CD14-positive monocyte (primary cell): ENCODE measurements around the gene IFNGR2. TPM values are rescaled to one million over a fixed set of nuclear protein-coding genes. Genes with fewer than 3 reads are reported as not detected.

Source experiments
- DNase-seq, 3 donors: peaks; one replicate each; pipeline ENCODE4 v3.0.0-alpha.2; 2011 to 2022
- H2AFZ ChIP-seq: 2 replicates; pipeline ENCODE4 v1.6.0; 2012; ENCODE audit warnings: mild to moderate bottlenecking, low read depth, low read length, inconsistent platforms; ENCODE audit not compliant: insufficient read depth, poor library complexity, severe bottlenecking
- H3K27ac ChIP-seq, 2 donors: 1 replicate in 1 of 2; 2 replicates in 1 of 2; pipeline ENCODE4 v1.5.1; 2012 to 2013; ENCODE audit warnings: low read length in 2 of 2, control low read depth in 1 of 2, inconsistent platforms in 1 of 2, low read depth in 1 of 2, mild to moderate bottlenecking in 1 of 2
- H3K27me3 ChIP-seq, 2 donors: one replicate each; pipeline versions ENCODE4 v1.6.0 to v1.6.1; 2011 to 2013; ENCODE audit warnings: low read length in 2 of 2; ENCODE audit not compliant: control insufficient read depth in 2 of 2, insufficient read depth in 2 of 2
- H3K36me3 ChIP-seq, 2 donors: replicated peaks in 1 of 2; 1 replicate in 1 of 2; 2 replicates in 1 of 2; pipeline versions ENCODE4 v1.5.1 to v1.6.1; 2012 to 2013; ENCODE audit warnings: low read length in 2 of 2, control low read depth in 1 of 2, inconsistent platforms in 1 of 2, mild to moderate bottlenecking in 1 of 2; ENCODE audit not compliant: insufficient read depth in 2 of 2, control insufficient read depth in 1 of 2
- H3K4me1 ChIP-seq, 2 donors: 1 replicate in 1 of 2; 2 replicates in 1 of 2; pipeline versions ENCODE4 v1.5.1 to v1.6.1; 2012 to 2013; ENCODE audit warnings: low read length in 2 of 2, control low read depth in 1 of 2, inconsistent platforms in 1 of 2, mild to moderate bottlenecking in 1 of 2, moderate library complexity in 1 of 2; ENCODE audit not compliant: insufficient read depth in 2 of 2, control insufficient read depth in 1 of 2
- H3K4me2 ChIP-seq: replicated peaks from 2 replicates; pipeline ENCODE3; 2012; ENCODE audit warnings: low read length, moderate library complexity, mild to moderate bottlenecking; ENCODE audit not compliant: poor library complexity, severe bottlenecking; ENCODE audit errors: extremely low read depth
- H3K4me3 ChIP-seq, 3 experiments: fragments of 200-600 bp in 1 of 3; sonication (generic) in 1 of 3; replicated peaks in 1 of 3; 1 replicate in 2 of 3; 2 replicates in 1 of 3; pipeline ENCODE4 v1.5.1; 2011 to 2013; ENCODE audit warnings: low read length in 3 of 3, mild to moderate bottlenecking in 3 of 3, control low read depth in 2 of 3, low read depth in 2 of 3, inconsistent platforms in 1 of 3, moderate library complexity in 1 of 3
- H3K79me2 ChIP-seq: 2 replicates; pipeline ENCODE4 v1.6.0; 2012; ENCODE audit warnings: mild to moderate bottlenecking, control low read depth, inconsistent platforms, low read length, moderate library complexity; ENCODE audit not compliant: insufficient read depth
- H3K9ac ChIP-seq: 2 replicates; pipeline ENCODE4 v1.6.0; 2017; ENCODE audit warnings: low read length, mild to moderate bottlenecking; ENCODE audit not compliant: insufficient read depth, poor library complexity, severe bottlenecking
- H3K9me3 ChIP-seq, 2 donors: replicated peaks in 1 of 2; 1 replicate in 1 of 2; 2 replicates in 1 of 2; pipeline versions ENCODE4 v1.5.1 to v1.6.1; 2012 to 2013; ENCODE audit warnings: low read length in 2 of 2, control low read depth in 1 of 2; ENCODE audit not compliant: control insufficient read depth in 1 of 2, insufficient read depth in 1 of 2
- H4K20me1 ChIP-seq: 2 replicates; pipeline ENCODE4 v1.6.0; 2012; ENCODE audit warnings: mild to moderate bottlenecking, low read length, control low read depth, moderate library complexity; ENCODE audit not compliant: insufficient read depth
- H3K27ac Mint-ChIP-seq, 7 donors: one replicate each; pipeline ENCODE4 v1.8.0; 2020; ENCODE audit warnings: mild to moderate bottlenecking in 7 of 7, mixed read lengths in 7 of 7, moderate library complexity in 6 of 7, inconsistent platforms in 2 of 7
- H3K27me3 Mint-ChIP-seq, 3 donors: one replicate each; pipeline ENCODE4 v1.8.0; 2021 to 2022; ENCODE audit warnings: low read depth in 3 of 3, mild to moderate bottlenecking in 3 of 3, mixed read lengths in 3 of 3, moderate library complexity in 3 of 3, inconsistent platforms in 1 of 3
- H3K36me3 Mint-ChIP-seq, 2 donors: one replicate each; pipeline ENCODE4 v1.8.0; 2020; ENCODE audit warnings: mixed read lengths in 2 of 2, inconsistent platforms in 1 of 2, mild to moderate bottlenecking in 1 of 2
- H3K4me1 Mint-ChIP-seq: one replicate; pipeline ENCODE4 v1.8.0; 2020; ENCODE audit warnings: mild to moderate bottlenecking, mixed read lengths
- H3K4me3 Mint-ChIP-seq, 2 donors: one replicate each; pipeline ENCODE4 v1.8.0; 2020; ENCODE audit warnings: mild to moderate bottlenecking in 2 of 2, mixed read lengths in 2 of 2, moderate library complexity in 1 of 2
- H3K9me3 Mint-ChIP-seq, 7 donors: one replicate each; pipeline ENCODE4 v1.8.0; 2020 to 2022; ENCODE audit warnings: mixed read lengths in 7 of 7, mild to moderate bottlenecking in 6 of 7, moderate library complexity in 6 of 7, inconsistent platforms in 2 of 7
- WGBS: methylation state at CpG from one replicate; pipeline ENCODE4 v1.1.5; 2013; ENCODE audit warnings: missing lambda C conversion rate; ENCODE audit not compliant: insufficient coverage; 5-methylcytosine and 5-hydroxymethylcytosine counted together
- intact Hi-C, 2 donors: fragments of 100-400 bp; cut with micrococcal nuclease; formaldehyde crosslinking; loops; one replicate each; pipeline versions ENCODE4 v1.15.0 to v1.15.1; 2023
- polyA plus RNA-seq, 3 donors: library from polyadenylated mRNA; depleted of rRNA in 1 of 3; unstranded in 2 of 3; stranded (reverse) in 1 of 3; fragments of 300-500 nt in 2 of 3; fragments of >200 nt in 1 of 3; fragmentation: Illumina TruSeq in 2 of 3; gene quantifications; 1 replicate in 2 of 3; 2 replicates in 1 of 3; pipeline ENCODE4 v1.2.3, GENCODE V29; 2012 to 2021
- TF ChIP-seq, protein P1 (sequence below): fragments of 200-600 bp; IDR thresholded peaks from one replicate; pipeline ENCODE4 v1.8.0; 2022; ENCODE audit warnings: antibody characterized with exemption, mild to moderate bottlenecking

The IFNGR2 gene
- polyA plus RNA-seq, 3 donors, result 204 to 324 (median 260) TPM

DNA sequence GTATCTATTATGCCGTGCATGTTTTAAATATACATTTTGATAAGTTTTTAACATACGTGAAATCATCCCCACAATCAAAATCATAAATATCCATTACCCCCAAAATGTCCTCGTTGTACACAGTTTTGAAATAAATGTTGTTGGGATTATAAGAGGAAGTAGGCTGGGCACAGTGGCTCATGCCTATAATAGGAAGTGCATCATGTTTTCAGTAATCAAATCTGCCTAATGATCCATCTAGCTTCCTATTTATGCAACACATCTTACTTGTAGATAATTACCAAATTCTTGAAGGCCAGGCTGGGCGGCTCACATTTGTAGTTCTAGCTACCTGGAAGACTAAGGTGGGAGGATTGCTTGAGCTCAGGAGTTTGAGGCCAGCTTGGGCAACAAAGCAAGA, 15.0 kb upstream of the IFNGR2 start:
- Histone ChIP-seq H3K36me3 (no peaks in the 10 kb centered on the region), H3K4me1 (peaks cover 94 to 100% of the 10 kb centered on the region in 2 donors), H3K27me3 (no peaks in the 10 kb centered on the region), H2AFZ (no peak overlapping the region), H3K27ac (peak overlapping the region; percentile 82 to 92), H3K79me2 (peaks cover 17% of the 10 kb centered on the region), H3K9ac (peak overlapping the region; percentile 35), H4K20me1 (no peaks in the 10 kb centered on the region), H3K9me3 (no peaks in the 10 kb centered on the region), H3K4me2 (peak overlapping the region; percentile 28), H3K4me3 (peak overlapping the region in 1 of 3 experiments; percentile 6)
- DNase-seq, result peak; percentile 77 to 95 (median 91)
- Mint-ChIP-seq H3K4me1 (peaks cover 87% of the 10 kb centered on the region), H3K9me3 (peaks cover 0 to 2% (median 0%) of the 10 kb centered on the region in 7 donors), H3K27me3 (no peaks in the 10 kb centered on the region), H3K36me3 (peaks cover 3 to 4% of the 10 kb centered on the region in 2 donors), H3K27ac (peak overlapping the region; percentile 97 to 100 (median 99)), H3K4me3 (peak overlapping the region in 1 of 2 donors; percentile 54)
- no CpG with 5 or more reads among the region's 4 CpGs for WGBS
- TF ChIP-seq, protein P1, sequence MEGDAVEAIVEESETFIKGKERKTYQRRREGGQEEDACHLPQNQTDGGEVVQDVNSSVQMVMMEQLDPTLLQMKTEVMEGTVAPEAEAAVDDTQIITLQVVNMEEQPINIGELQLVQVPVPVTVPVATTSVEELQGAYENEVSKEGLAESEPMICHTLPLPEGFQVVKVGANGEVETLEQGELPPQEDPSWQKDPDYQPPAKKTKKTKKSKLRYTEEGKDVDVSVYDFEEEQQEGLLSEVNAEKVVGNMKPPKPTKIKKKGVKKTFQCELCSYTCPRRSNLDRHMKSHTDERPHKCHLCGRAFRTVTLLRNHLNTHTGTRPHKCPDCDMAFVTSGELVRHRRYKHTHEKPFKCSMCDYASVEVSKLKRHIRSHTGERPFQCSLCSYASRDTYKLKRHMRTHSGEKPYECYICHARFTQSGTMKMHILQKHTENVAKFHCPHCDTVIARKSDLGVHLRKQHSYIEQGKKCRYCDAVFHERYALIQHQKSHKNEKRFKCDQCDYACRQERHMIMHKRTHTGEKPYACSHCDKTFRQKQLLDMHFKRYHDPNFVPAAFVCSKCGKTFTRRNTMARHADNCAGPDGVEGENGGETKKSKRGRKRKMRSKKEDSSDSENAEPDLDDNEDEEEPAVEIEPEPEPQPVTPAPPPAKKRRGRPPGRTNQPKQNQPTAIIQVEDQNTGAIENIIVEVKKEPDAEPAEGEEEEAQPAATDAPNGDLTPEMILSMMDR, result no peak
- intact Hi-C loops, result no loop called here

DNA sequence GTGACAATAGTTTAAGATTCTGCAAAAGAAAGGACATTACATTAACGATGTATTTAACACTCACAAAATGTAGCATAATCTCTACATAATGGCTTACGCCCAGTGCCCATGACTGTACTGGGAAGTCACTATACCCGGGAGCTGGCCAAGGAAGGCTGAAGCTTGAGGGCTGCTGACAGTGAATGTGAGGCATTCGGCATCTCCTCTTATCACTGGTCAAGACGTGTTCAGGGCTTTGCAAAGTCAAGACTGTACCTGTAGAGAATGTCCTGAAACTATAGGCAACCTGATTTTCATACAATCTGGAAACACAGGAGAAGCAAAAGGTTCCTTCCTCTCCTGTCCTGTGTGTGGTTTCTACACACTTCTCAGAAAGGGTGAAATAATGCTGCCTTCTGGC, 12.7 kb upstream of the IFNGR2 start:
- no peak for DNase-seq
- peaks cover 0 to 3% (median 0%) of the 10 kb centered on the region in 7 donors for H3K9me3 Mint-ChIP-seq
- no peak overlapping the region for H3K4me3 ChIP-seq
- H3K27ac Mint-ChIP-seq, result peak overlapping the region; percentile 74 to 99 (median 97)
- H3K79me2 ChIP-seq, result peaks cover 18% of the 10 kb centered on the region
- no peaks in the 10 kb centered on the region for H3K27me3 ChIP-seq
- H3K27me3 Mint-ChIP-seq, result no peaks in the 10 kb centered on the region
- no peak overlapping the region for H3K4me3 Mint-ChIP-seq
- H3K36me3 ChIP-seq, result no peaks in the 10 kb centered on the region
- peaks cover 92 to 100% of the 10 kb centered on the region in 2 donors for H3K4me1 ChIP-seq
- H3K9ac ChIP-seq, result no peak overlapping the region
- TF ChIP-seq, protein P1, result no peak
- no peaks in the 10 kb centered on the region for H4K20me1 ChIP-seq
- WGBS, result no CpG with 5 or more reads among the region's 5 CpGs
- H3K36me3 Mint-ChIP-seq, result peaks cover 3 to 6% of the 10 kb centered on the region in 2 donors
- no peak overlapping the region for H2AFZ ChIP-seq
- H3K27ac ChIP-seq, result peak overlapping the region; percentile 87 to 92
- peaks cover 88% of the 10 kb centered on the region for H3K4me1 Mint-ChIP-seq
- no peak overlapping the region for H3K4me2 ChIP-seq
- no peaks in the 10 kb centered on the region for H3K9me3 ChIP-seq
- intact Hi-C loops, result no loop called here
